Parathyroid adenoma (tissue), 2 donors: ENCODE results near the gene ONECUT3.

Experiments used
- H2AFZ ChIP-seq: fragments of 300-600 bp; sonication (generic); one replicate; pipeline ENCODE4 v1.7.0; 2017; ENCODE audit warnings: antibody characterized with exemption, mild to moderate bottlenecking
- H3K27ac ChIP-seq: fragments of 300-600 bp; sonication (generic); one replicate; pipeline ENCODE4 v1.7.0; 2017
- H3K27me3 ChIP-seq: fragments of 300-600 bp; sonication (generic); one replicate; pipeline ENCODE4 v1.7.0; 2017; ENCODE audit warnings: low read length; ENCODE audit not compliant: control insufficient read depth, insufficient read depth
- H3K36me3 ChIP-seq: fragments of 300-600 bp; sonication (generic); one replicate; pipeline ENCODE4 v1.7.0; 2017; ENCODE audit warnings: low read length; ENCODE audit not compliant: control insufficient read depth, insufficient read depth
- H3K4me1 ChIP-seq: fragments of 300-600 bp; sonication (generic); one replicate; pipeline ENCODE4 v1.7.0; 2017; ENCODE audit warnings: control low read depth
- H3K4me2 ChIP-seq: fragments of 300-600 bp; sonication (generic); one replicate; pipeline ENCODE4 v1.7.0; 2017; ENCODE audit warnings: low read length
- H3K4me3 ChIP-seq: fragments of 300-600 bp; sonication (generic); one replicate; pipeline ENCODE4 v1.7.0; 2017; ENCODE audit warnings: low read depth, low read length
- H3K79me2 ChIP-seq: fragments of 300-600 bp; sonication (generic); one replicate; pipeline ENCODE4 v1.7.0; 2017; ENCODE audit warnings: control low read depth
- H3K9ac ChIP-seq: fragments of 300-600 bp; sonication (generic); one replicate; pipeline ENCODE4 v1.7.0; 2017; ENCODE audit warnings: mild to moderate bottlenecking
- H3K9me3 ChIP-seq: fragments of 300-600 bp; sonication (generic); one replicate; pipeline ENCODE4 v1.7.0; 2017; ENCODE audit warnings: low read length; ENCODE audit not compliant: control insufficient read depth
- CTCF ChIP-seq: fragments of 300-600 bp; sonication (generic); IDR thresholded peaks from one replicate; pipeline ENCODE4 v1.7.0; 2017; ENCODE audit warnings: antibody characterized with exemption, mild to moderate bottlenecking
- donor health status: primary hyperparathyroidism.

The ONECUT3 gene

DNA sequence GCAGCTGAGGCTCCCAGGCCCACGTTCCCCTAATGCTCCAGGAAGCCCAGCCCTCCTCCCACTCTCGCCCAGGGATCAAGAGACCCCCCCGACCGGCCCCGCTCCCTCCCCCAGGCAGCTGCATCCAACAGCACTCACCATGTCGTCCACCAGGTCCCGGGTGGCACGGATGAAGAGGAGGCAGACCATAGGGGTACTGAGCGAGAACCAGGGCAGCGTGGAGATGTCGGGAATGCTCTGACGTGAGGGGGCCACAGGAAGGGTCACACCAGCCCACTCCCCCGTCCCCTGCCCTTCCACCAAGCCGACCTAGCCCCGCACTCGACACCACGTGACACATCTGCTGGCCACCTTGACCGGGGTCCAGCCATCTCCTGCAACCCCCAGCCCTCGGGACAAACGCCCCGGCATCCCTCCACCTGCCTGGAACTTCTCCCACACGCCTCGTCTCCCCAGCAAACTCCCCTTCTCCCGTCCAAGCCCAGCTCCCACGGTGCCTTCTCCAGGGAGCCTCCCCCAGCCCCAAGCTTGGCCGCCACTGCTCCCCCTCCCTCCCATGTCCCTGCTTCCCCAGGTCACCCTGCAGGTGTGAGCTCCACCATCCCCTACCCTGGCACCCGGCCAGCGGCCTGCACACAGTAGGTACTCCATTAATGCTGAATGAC is 53.9 kb downstream of the ONECUT3 start:
- no peaks in the 10 kb centered on the region for H3K9me3 ChIP-seq
- no peaks in the 10 kb centered on the region for H3K4me1 ChIP-seq
- no peaks in the 10 kb centered on the region for H3K27me3 ChIP-seq
- H3K36me3 ChIP-seq, result no peaks in the 10 kb centered on the region
- H3K4me2 ChIP-seq, result no peak overlapping the region
- no peak overlapping the region for H3K4me3 ChIP-seq
- no peaks in the 10 kb centered on the region for H3K79me2 ChIP-seq
- H2AFZ ChIP-seq, result no peak overlapping the region
- H3K9ac ChIP-seq, result no peak overlapping the region
- TF ChIP-seq CTCF, result no peak
- no peak overlapping the region for H3K27ac ChIP-seq

- no peak overlapping the region for H3K9ac ChIP-seq
Observed at GRCh38 chr19:1807695-1808394, 54.5 kb downstream of the ONECUT3 start.

DNA sequence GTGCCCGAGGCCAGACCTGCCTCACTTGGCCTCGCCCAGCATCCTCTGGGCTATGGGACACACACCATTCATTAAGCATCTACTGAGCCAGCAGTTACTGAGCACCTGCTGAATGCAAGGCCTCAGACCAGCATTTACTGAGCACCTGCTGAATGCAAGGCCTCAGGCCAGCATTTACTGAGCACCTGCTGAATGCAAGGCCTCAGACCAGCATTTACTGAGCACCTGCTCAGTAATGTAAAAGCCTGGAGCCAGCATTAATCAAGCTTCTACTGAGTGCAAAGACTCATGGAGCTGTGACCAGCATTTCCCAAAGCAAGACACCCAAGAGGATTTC is 55.1 kb downstream of the ONECUT3 start:
- Histone ChIP-seq H3K4me2 (no peak overlapping the region), H3K9ac (no peak overlapping the region), H3K36me3 (no peaks in the 10 kb centered on the region), H2AFZ (no peak overlapping the region), H3K4me1 (peaks cover 4% of the 10 kb centered on the region), H3K79me2 (no peaks in the 10 kb centered on the region), H3K27ac (no peak overlapping the region), H3K27me3 (no peaks in the 10 kb centered on the region), H3K4me3 (no peak overlapping the region), H3K9me3 (no peaks in the 10 kb centered on the region)
- no peak for TF ChIP-seq CTCF

More at GRCh38 chr19:1807695-1808394, 54.5 kb downstream of the ONECUT3 start:
- Histone ChIP-seq H3K9me3 (no peaks in the 10 kb centered on the region), H3K4me2 (no peak overlapping the region), H3K27me3 (no peaks in the 10 kb centered on the region), H3K4me3 (no peak overlapping the region), H2AFZ (no peak overlapping the region), H3K79me2 (no peaks in the 10 kb centered on the region), H3K27ac (no peak overlapping the region), H3K36me3 (no peaks in the 10 kb centered on the region), H3K4me1 (peaks cover 2% of the 10 kb centered on the region)
- no peak for TF ChIP-seq CTCF

DNA sequence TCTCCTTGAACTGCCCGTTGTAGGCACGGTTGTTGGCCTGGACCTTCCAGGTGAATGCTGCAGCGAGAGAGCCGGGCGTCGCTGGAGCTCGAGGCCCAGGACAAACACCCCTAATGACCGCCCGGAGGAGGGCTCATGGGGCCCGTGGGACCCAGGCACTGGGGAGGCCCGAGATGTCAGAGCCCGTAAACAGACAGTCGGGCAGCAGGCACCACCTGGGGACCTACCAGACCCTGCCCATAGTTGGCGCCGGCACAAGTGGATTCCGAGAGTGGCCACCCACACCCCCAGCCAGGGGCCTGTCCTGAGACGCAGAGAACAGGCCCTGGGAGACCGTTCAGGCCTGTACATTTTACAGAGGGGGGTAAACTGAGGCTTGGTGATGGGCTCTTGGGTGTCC is 56.4 kb downstream of the ONECUT3 start:
- Histone ChIP-seq H3K27me3 (no peaks in the 10 kb centered on the region), H2AFZ (no peak overlapping the region), H3K9ac (no peak overlapping the region), H3K4me3 (no peak overlapping the region), H3K36me3 (no peaks in the 10 kb centered on the region), H3K4me2 (no peak overlapping the region), H3K4me1 (peaks cover 4% of the 10 kb centered on the region), H3K79me2 (no peaks in the 10 kb centered on the region), H3K9me3 (no peaks in the 10 kb centered on the region), H3K27ac (no peak overlapping the region)
- TF ChIP-seq CTCF, result no peak
